GM21723 (cell line): ENCODE measurements around the gene RNASEH1.
A peak's percentile ranks its signal among the peaks of the same experiment; 100 is the strongest.

Experiments
- ATAC-seq: cut with Tn5 transposase; IDR thresholded peaks from one replicate; pipeline ENCODE4 v1.9.1; 2021; ENCODE audit warnings: mild to moderate bottlenecking, moderate library complexity; ENCODE audit not compliant: unreplicated experiment

Gene RNASEH1

GRCh38 chr2:3563521-3563976 lies 5.4 kb upstream of the RNASEH1 start:
- peak; percentile 43 for ATAC-seq

- peak; percentile 40 for ATAC-seq
These were observed 411 bp downstream of the RNASEH1 start for GRCh38 chr2:3557639-3558204.

- ATAC-seq = no peak
These were observed 4.2 kb downstream of the RNASEH1 start for GRCh38 chr2:3553946-3554345.

- no peak for ATAC-seq
These were observed 10.2 kb downstream of the RNASEH1 start for GRCh38 chr2:3547915-3548314.

GRCh38 chr2:3545788-3546478 lies 12.2 kb downstream of the RNASEH1 start:
- ATAC-seq = no peak

- ATAC-seq = no peak
These were observed 15.0 kb downstream of the RNASEH1 start for GRCh38 chr2:3543023-3543683.

- no peak for ATAC-seq
These were observed 16.0 kb downstream of the RNASEH1 start for GRCh38 chr2:3542107-3542506.

GRCh38 chr2:3539836-3540235 lies 18.3 kb downstream of the RNASEH1 start:
- ATAC-seq = no peak

- ATAC-seq = no peak
These were observed 21.2 kb downstream of the RNASEH1 start for GRCh38 chr2:3536682-3537632.

- ATAC-seq = no peak
These were observed 22.1 kb downstream of the RNASEH1 start for GRCh38 chr2:3535794-3536681.

GRCh38 chr2:3535467-3535793 lies 22.7 kb downstream of the RNASEH1 start:
- ATAC-seq = no peak

- ATAC-seq = no peak
These were observed 23.8 kb downstream of the RNASEH1 start for GRCh38 chr2:3534251-3534814.

- no peak for ATAC-seq
These were observed 24.3 kb downstream of the RNASEH1 start for GRCh38 chr2:3533836-3534235.

- no peak for ATAC-seq
These were observed 25.2 kb downstream of the RNASEH1 start for GRCh38 chr2:3532941-3533340.

- ATAC-seq = no peak
These were observed 28.7 kb downstream of the RNASEH1 start for GRCh38 chr2:3529316-3530025.

GRCh38 chr2:3527886-3528785 lies 30.0 kb downstream of the RNASEH1 start:
- no peak for ATAC-seq

- no peak for ATAC-seq
These were observed 31.3 kb downstream of the RNASEH1 start for GRCh38 chr2:3526871-3527270.

- ATAC-seq = no peak
These were observed 34.5 kb downstream of the RNASEH1 start for GRCh38 chr2:3523551-3524041.
